Breast epithelium (tissue), 4 donors: ENCODE results near the gene AGRN. TPM values are rescaled to one million over a fixed set of nuclear protein-coding genes. Genes with fewer than 3 reads are reported as not detected.

Experiments
- DNase-seq, 2 donors: peaks; one replicate each; pipeline ENCODE4 v3.0.0-alpha.2; 2019; ENCODE audit warnings: low spot score in 2 of 2
- H3K27ac ChIP-seq, 2 donors: fragments of 200-600 bp; sonication (generic) in 1 of 2; one replicate each; pipeline ENCODE4 v1.5.1; 2016 to 2019; ENCODE audit warnings: mild to moderate bottlenecking in 1 of 2
- H3K27me3 ChIP-seq, 2 donors: fragments of 200-600 bp; sonication (generic) in 1 of 2; one replicate each; pipeline versions ENCODE4 v1.5.1 to v1.6.0; 2017 to 2019; ENCODE audit warnings: control low read depth in 1 of 2, mild to moderate bottlenecking in 1 of 2
- H3K36me3 ChIP-seq: fragments of 200-600 bp; one replicate; pipeline ENCODE4 v1.5.1; 2019
- H3K4me1 ChIP-seq, 2 donors: fragments of 200-600 bp; sonication (generic); one replicate each; pipeline ENCODE4 v1.5.1; 2016 to 2019; ENCODE audit warnings: control low read depth in 1 of 2
- H3K4me3 ChIP-seq, 3 donors: fragments of 200-600 bp; sonication (generic); 1 replicate in 2 of 3; 2 replicates in 1 of 3; pipeline ENCODE4 v1.5.1; 2016 to 2019; ENCODE audit warnings: mild to moderate bottlenecking in 3 of 3, moderate library complexity in 2 of 3
- H3K9me3 ChIP-seq, 2 donors: fragments of 200-600 bp; sonication (generic) in 1 of 2; one replicate each; pipeline ENCODE4 v1.5.1; 2016 to 2019; ENCODE audit warnings: control low read depth in 1 of 2
- CTCF ChIP-seq, 3 donors: fragments of 450-650 bp; IDR thresholded peaks; one replicate each; pipeline ENCODE4 v1.5.1; 2016 to 2017; ENCODE audit warnings: antibody characterized with exemption in 3 of 3, mild to moderate bottlenecking in 3 of 3, moderate library complexity in 3 of 3
- POLR2A ChIP-seq: fragments of 450-650 bp; IDR thresholded peaks from one replicate; pipeline ENCODE4 v1.6.1; 2016; ENCODE audit warnings: antibody characterized with exemption, mild to moderate bottlenecking, moderate library complexity
- POLR2AphosphoS5 ChIP-seq, 3 donors: sonication (generic); formaldehyde crosslinking; IDR thresholded peaks; one replicate each; pipeline ENCODE4 v1.6.1; 2017; ENCODE audit warnings: antibody characterized with exemption in 3 of 3
- intact Hi-C: fragments of 100-400 bp; cut with DNase I; formaldehyde crosslinking; loops from one replicate; pipeline ENCODE4 v1.15.1; 2023; ENCODE audit warnings: low total_unique reads
- total RNA-seq, 3 donors: library from RNA; depleted of rRNA; stranded (reverse); fragments of >200 nt; gene quantifications; one replicate each; pipeline ENCODE4 v1.1.0, GENCODE V29; 2016

The AGRN gene
- total RNA-seq, 3 donors from 2014 or later = 9.1 to 37.0 (median 30.5) TPM

- intact Hi-C loops = no loop called here
- Histone ChIP-seq H3K27me3 (peaks cover 0 to 3% of the 10 kb centered on the region in 2 donors), H3K9me3 (no peaks in the 10 kb centered on the region), H3K36me3 (no peaks in the 10 kb centered on the region), H3K4me1 (peaks cover 6 to 12% of the 10 kb centered on the region in 2 donors), H3K27ac (peak overlapping the region; percentile 71 to 75), H3K4me3 (peak overlapping the region in 2 of 3 donors; percentile 56 to 72)
- no peak for DNase-seq
- TF ChIP-seq CTCF (IDR thresholded peaks at IDR 0.05) (no peak), POLR2AphosphoS5 (IDR thresholded peaks at IDR 0.05) (no peak)
These were observed 48.1 kb downstream of the AGRN start for GRCh38 chr1:1067860-1068516.

- Histone ChIP-seq H3K27me3 (peaks cover 0 to 3% of the 10 kb centered on the region in 2 donors), H3K27ac (peak overlapping the region; percentile 71 to 75), H3K36me3 (no peaks in the 10 kb centered on the region), H3K4me3 (peak overlapping the region; percentile 26 to 72 (median 56)), H3K9me3 (no peaks in the 10 kb centered on the region), H3K4me1 (peaks cover 6 to 12% of the 10 kb centered on the region in 2 donors)
- TF ChIP-seq CTCF (IDR thresholded peaks at IDR 0.05) (no peak), POLR2A (no peak), POLR2AphosphoS5 (IDR thresholded peaks at IDR 0.05) (no peak)
- intact Hi-C loops = no loop called here
- DNase-seq = peak in 1 of 2 donors; percentile 56
These were observed 48.7 kb downstream of the AGRN start for GRCh38 chr1:1068517-1069055.

- H3K4me3 ChIP-seq = peak overlapping the region; percentile 26 to 72 (median 56)
- TF ChIP-seq CTCF (IDR thresholded peaks at IDR 0.05) (no peak), POLR2AphosphoS5 (IDR thresholded peaks at IDR 0.05) (peak in 1 of 3 donors; percentile 22)
- no peaks in the 10 kb centered on the region for H3K9me3 ChIP-seq
- peaks cover 1 to 8% of the 10 kb centered on the region in 2 donors for H3K4me1 ChIP-seq
- H3K27me3 ChIP-seq = peaks cover 0 to 3% of the 10 kb centered on the region in 2 donors
- H3K36me3 ChIP-seq = no peaks in the 10 kb centered on the region
- peak overlapping the region; percentile 71 to 75 for H3K27ac ChIP-seq
- DNase-seq = peak; percentile 65 to 86
- intact Hi-C loops = no loop called here
These were observed 49.3 kb downstream of the AGRN start for GRCh38 chr1:1069056-1069710.

- peaks cover 0 to 4% of the 10 kb centered on the region in 2 donors for H3K27me3 ChIP-seq
- TF ChIP-seq POLR2AphosphoS5 (IDR thresholded peaks at IDR 0.05) (no peak), CTCF (IDR thresholded peaks at IDR 0.05) (no peak), POLR2A (no peak)
- intact Hi-C loops = no loop called here
- H3K36me3 ChIP-seq = no peaks in the 10 kb centered on the region
- H3K27ac ChIP-seq = peak overlapping the region; percentile 71 to 75
- H3K4me3 ChIP-seq = peak overlapping the region in 2 of 3 donors; percentile 56 to 72
- no peaks in the 10 kb centered on the region for H3K9me3 ChIP-seq
- H3K4me1 ChIP-seq = peaks cover 0 to 6% of the 10 kb centered on the region in 2 donors
- DNase-seq = no peak
These were observed 50.1 kb downstream of the AGRN start for GRCh38 chr1:1069711-1070676.
